ENCODE results near the gene NOTCH1. TPM values are rescaled to one million over a fixed set of nuclear protein-coding genes. Genes with fewer than 3 reads are reported as not detected.

NOTCH1 gene
- total RNA-seq, 1 experiment from 2014 or later = 23.3 TPM

- DNase-seq (ENCODE audit: low spot score) = no peak
These were observed 220 bp downstream of the NOTCH1 start for GRCh38 chr9:136545692-136545964.

- DNase-seq (ENCODE audit: low spot score) = no peak
These were observed 720 bp downstream of the NOTCH1 start for GRCh38 chr9:136544964-136545691.

GRCh38 chr9:136544548-136544963 is 1.3 kb downstream of the NOTCH1 start:
- DNase-seq (ENCODE audit: low spot score) = no peak

- DNase-seq (ENCODE audit: low spot score) = no peak
These were observed 1.9 kb downstream of the NOTCH1 start for GRCh38 chr9:136543830-136544547.

GRCh38 chr9:136543280-136543679 is 2.6 kb downstream of the NOTCH1 start:
- DNase-seq (ENCODE audit: low spot score) = no peak

- no peak for DNase-seq (ENCODE audit: low spot score)
These were observed 3.4 kb downstream of the NOTCH1 start for GRCh38 chr9:136542241-136543040.

GRCh38 chr9:136541709-136542108 is 4.1 kb downstream of the NOTCH1 start:
- DNase-seq (ENCODE audit: low spot score) = no peak

- DNase-seq (ENCODE audit: low spot score) = no peak
These were observed 4.7 kb downstream of the NOTCH1 start for GRCh38 chr9:136541179-136541578.

GRCh38 chr9:136539427-136540421 is 6.1 kb downstream of the NOTCH1 start:
- no peak for DNase-seq (ENCODE audit: low spot score)

GRCh38 chr9:136538599-136539426 is 7.0 kb downstream of the NOTCH1 start:
- DNase-seq (ENCODE audit: low spot score) = no peak

GRCh38 chr9:136537896-136538598 is 7.8 kb downstream of the NOTCH1 start:
- DNase-seq (ENCODE audit: low spot score) = no peak

- DNase-seq (ENCODE audit: low spot score) = no peak
These were observed 8.4 kb downstream of the NOTCH1 start for GRCh38 chr9:136537411-136537810.

- DNase-seq (ENCODE audit: low spot score) = no peak
These were observed 9.1 kb downstream of the NOTCH1 start for GRCh38 chr9:136536721-136537241.

GRCh38 chr9:136536051-136536720 is 9.7 kb downstream of the NOTCH1 start:
- no peak for DNase-seq (ENCODE audit: low spot score)

GRCh38 chr9:136535070-136535469 is 10.8 kb downstream of the NOTCH1 start:
- DNase-seq (ENCODE audit: low spot score) = no peak

GRCh38 chr9:136534366-136534765 is 11.5 kb downstream of the NOTCH1 start:
- DNase-seq (ENCODE audit: low spot score) = no peak

GRCh38 chr9:136533775-136534157 is 12.1 kb downstream of the NOTCH1 start:
- DNase-seq (ENCODE audit: low spot score) = peak; percentile 78

GRCh38 chr9:136532799-136533774 is 12.8 kb downstream of the NOTCH1 start:
- DNase-seq (ENCODE audit: low spot score) = no peak

All from A172 (cell line).